Epithelial cell of esophagus (primary cell): Measurements from ENCODE around the gene CNTNAP2.

Source experiments
- DNase-seq: peaks from one replicate; pipeline ENCODE4 v3.0.0; 2010; ENCODE audit warnings: low read depth
- H3K4me3 ChIP-seq: 2 replicates; pipeline ENCODE4 v1.5.1; 2011; ENCODE audit warnings: mild to moderate bottlenecking, low read length, control low read depth
- CTCF ChIP-seq: IDR thresholded peaks from 2 replicates; pipeline ENCODE4 v1.5.1; 2011; ENCODE audit warnings: low read depth, mild to moderate bottlenecking, low read length, control low read depth, inconsistent platforms; ENCODE audit not compliant: insufficient read depth; ENCODE audit errors: missing control alignments

Gene CNTNAP2

DNA sequence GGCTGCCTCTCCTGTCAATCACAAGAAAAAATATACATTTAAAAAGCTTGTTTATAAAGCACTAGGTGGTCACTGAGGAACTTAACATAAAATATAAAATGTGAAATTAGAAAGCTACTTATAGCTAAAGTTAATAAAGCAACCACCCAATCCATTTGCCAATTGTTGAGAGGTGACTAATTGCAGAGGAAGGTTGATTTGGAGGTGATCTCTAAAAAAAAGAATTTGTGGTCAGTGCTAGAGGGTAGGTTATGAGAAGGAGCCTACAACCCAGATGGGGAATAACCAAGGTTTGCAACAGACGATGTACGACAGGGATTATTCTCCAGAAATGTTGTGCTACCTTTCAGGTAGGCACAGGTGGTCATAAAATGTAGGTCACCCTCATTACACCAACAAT, 2029.7 kb downstream of the CNTNAP2 start:
- DNase-seq = no peak
- no peak for TF ChIP-seq CTCF
- H3K4me3 ChIP-seq = no peak overlapping the region

DNA sequence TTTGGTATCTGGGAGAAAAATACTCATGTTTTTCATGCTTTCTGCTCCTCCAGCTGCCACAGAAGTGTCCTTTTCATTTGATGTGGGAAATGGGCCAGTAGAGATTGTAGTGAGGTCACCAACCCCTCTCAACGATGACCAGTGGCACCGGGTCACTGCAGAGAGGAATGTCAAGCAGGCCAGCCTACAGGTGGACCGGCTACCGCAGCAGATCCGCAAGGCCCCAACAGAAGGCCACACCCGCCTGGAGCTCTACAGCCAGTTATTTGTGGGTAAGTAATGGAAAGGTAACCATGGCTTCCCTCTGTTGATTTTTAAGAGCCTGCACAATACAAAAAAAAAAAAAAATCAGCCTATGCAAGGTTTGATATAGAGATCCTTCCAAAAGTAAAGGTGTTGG, 2030.8 kb downstream of the CNTNAP2 start:
- no peak for DNase-seq
- TF ChIP-seq CTCF = no peak
- no peak overlapping the region for H3K4me3 ChIP-seq

DNA sequence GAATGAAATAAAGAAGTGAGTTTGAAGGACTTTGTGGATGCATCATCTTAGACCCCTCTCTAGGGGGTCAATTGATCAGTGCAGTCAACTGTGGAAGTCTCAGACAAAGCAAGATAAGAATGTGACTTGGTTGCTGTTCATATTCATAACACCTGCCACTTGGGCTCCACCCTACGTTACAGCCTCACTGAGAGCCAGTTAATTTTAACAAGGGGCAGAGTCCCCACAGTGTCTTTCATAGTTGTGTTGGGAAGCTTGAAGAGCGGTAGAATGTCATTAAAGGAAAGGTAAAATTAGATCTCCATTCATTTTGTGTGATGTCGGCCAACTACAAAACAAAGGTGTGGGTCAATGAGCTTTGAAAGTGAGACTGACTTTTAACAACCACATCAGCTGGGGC, 2031.9 kb downstream of the CNTNAP2 start:
- TF ChIP-seq CTCF = no peak
- no peak overlapping the region for H3K4me3 ChIP-seq
- no peak for DNase-seq

GRCh38 chr7:148149730-148150129, 2033.1 kb downstream of the CNTNAP2 start:
- no peak overlapping the region for H3K4me3 ChIP-seq
- no peak for TF ChIP-seq CTCF
- DNase-seq = no peak

- no peak for DNase-seq
- TF ChIP-seq CTCF = no peak
These were observed 2035.2 kb downstream of the CNTNAP2 start for GRCh38 chr7:148151778-148152177.

DNA sequence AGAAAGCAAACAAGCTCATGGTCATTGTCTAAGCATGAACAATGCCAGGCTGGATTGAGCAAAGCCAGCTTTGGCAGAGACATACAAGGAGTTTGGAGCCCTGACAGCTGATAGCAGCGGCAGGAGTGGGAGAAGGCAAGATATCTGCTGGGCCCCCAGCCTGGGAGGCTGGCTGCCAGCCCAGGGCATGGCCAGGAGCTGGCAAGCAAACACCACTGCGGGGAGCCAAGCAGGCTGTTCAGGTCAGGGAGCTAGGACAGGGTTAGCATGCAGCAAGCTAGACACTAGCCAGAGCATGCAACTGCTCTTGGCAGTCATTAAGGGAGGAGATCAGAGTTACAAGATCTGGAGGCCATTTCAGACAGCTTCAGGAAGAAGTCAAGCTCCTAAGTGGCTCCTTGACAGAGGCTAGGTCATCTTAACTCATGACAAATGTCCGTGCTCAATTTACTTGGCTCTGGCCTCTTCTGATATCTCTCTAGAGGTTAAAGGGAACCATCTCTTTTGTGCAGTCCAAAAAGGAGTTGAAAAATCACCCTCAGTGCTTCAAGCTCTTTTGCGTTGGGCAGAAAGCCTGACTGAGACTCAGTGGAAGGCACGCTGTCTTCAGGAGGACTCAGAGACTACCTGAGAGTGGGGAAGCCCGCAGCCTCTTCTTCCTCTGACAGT, 2037.1 kb downstream of the CNTNAP2 start:
- no peak overlapping the region for H3K4me3 ChIP-seq
- no peak for TF ChIP-seq CTCF
- DNase-seq = no peak

More at GRCh38 chr7:148151778-148152177, 2035.2 kb downstream of the CNTNAP2 start:
- H3K4me3 ChIP-seq = no peak overlapping the region

- DNase-seq = no peak
- no peak overlapping the region for H3K4me3 ChIP-seq
- TF ChIP-seq CTCF = no peak
These were observed 2038.4 kb downstream of the CNTNAP2 start for GRCh38 chr7:148155000-148155399.
